Thymus (tissue), 11 donors: ENCODE results near the gene SERTAD2. TPM values are rescaled to one million over a fixed set of nuclear protein-coding genes. Genes with fewer than 3 reads are reported as not detected.

Source experiments
- DNase-seq, 9 donors: peaks; one replicate each; pipeline ENCODE4 v3.0.0-alpha.2; 2013; ENCODE audit warnings: low spot score in 9 of 9, low read depth in 6 of 9, missing footprints in 1 of 9
- H3K27ac ChIP-seq, 2 donors: one replicate each; pipeline ENCODE4 v1.5.1; 2013; ENCODE audit warnings: control low read depth in 1 of 2, low read depth in 1 of 2, low read length in 1 of 2, mild to moderate bottlenecking in 1 of 2, moderate library complexity in 1 of 2
- H3K27me3 ChIP-seq, 2 donors: one replicate each; pipeline ENCODE4 v1.5.1; 2013; ENCODE audit warnings: low read length in 1 of 2; ENCODE audit not compliant: control insufficient read depth in 2 of 2, insufficient read depth in 1 of 2
- H3K36me3 ChIP-seq, 2 donors: one replicate each; pipeline ENCODE4 v1.5.1; 2013; ENCODE audit warnings: low read length in 1 of 2, mild to moderate bottlenecking in 1 of 2, moderate library complexity in 1 of 2; ENCODE audit not compliant: control insufficient read depth in 2 of 2, insufficient read depth in 2 of 2
- H3K4me1 ChIP-seq, 2 donors: one replicate each; pipeline ENCODE4 v1.5.1; 2013; ENCODE audit warnings: low read length in 2 of 2; ENCODE audit not compliant: control insufficient read depth in 2 of 2, insufficient read depth in 2 of 2
- H3K4me3 ChIP-seq, 2 donors: one replicate each; pipeline ENCODE4 v1.5.1; 2013; ENCODE audit warnings: low read length in 2 of 2, control low read depth in 1 of 2, mild to moderate bottlenecking in 1 of 2
- H3K9me3 ChIP-seq, 2 donors: one replicate each; pipeline ENCODE4 v1.5.1; 2013; ENCODE audit warnings: low read length in 1 of 2, mild to moderate bottlenecking in 1 of 2; ENCODE audit not compliant: control insufficient read depth in 2 of 2, insufficient read depth in 1 of 2
- WGBS: extraction: QIAGEN DNeasy Blood & Tissue Kit; methylation state at CpG from one replicate; pipeline ENCODE4 v1.1.7; 2013; 5-methylcytosine and 5-hydroxymethylcytosine counted together
- polyA plus RNA-seq: library from polyadenylated mRNA; stranded (reverse); fragments of 200-250 nt; gene quantifications from one replicate; pipeline ENCODE4 v1.2.3, GENCODE V29; 2013
- total RNA-seq: library from RNA; stranded (reverse); fragments of 120-200 nt; gene quantifications from one replicate; pipeline ENCODE4 v1.2.4, GENCODE V29; 2013
- donor health status: healthy.

SERTAD2 gene
- total and polyA plus RNA-seq, 2 donors = 13.3 to 37.6 TPM

DNA sequence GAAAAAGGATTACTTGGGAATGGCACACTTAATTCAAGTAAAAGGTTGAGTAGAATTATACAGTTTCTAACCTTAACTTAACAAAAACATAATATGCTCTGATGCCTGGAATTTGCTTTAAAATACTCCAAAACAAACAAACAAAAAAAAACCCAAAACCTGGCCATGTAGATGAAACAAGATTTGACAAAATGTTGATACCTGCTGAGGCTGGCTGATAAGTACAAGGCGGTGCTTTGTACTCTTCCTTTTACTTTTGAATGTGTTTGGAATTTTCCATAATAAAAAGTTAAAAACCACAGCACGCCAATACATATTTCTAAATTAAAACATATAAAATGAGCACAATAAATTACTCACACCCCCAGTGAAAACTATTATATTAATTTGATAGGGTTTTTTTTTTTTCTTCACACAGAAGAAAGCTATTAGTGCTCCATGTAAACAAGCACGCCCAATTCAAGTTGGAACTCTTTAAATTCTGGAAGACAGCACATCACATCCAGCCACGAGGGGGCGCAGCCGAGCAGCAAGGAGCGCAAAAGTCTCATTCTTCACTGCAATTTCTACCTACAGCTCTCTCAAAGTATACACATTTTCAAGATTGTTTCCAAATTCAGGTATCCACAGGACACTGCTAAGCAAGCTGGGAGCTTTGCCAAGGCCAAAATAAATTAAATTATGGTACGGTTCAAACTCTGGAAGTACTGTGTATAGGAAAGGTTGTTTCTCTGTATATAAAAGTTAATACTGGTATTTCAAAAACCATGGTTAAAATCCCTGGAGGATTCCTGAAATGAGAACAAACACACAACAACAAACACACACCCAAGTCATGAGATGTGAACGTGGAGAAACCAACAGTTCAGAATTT lies 7.5 kb downstream of the SERTAD2 start:
- WGBS = 19% methylated on average over 9 of the region's 9 CpGs
- peaks cover 42 to 62% of the 10 kb centered on the region in 2 donors for H3K4me1 ChIP-seq

DNA sequence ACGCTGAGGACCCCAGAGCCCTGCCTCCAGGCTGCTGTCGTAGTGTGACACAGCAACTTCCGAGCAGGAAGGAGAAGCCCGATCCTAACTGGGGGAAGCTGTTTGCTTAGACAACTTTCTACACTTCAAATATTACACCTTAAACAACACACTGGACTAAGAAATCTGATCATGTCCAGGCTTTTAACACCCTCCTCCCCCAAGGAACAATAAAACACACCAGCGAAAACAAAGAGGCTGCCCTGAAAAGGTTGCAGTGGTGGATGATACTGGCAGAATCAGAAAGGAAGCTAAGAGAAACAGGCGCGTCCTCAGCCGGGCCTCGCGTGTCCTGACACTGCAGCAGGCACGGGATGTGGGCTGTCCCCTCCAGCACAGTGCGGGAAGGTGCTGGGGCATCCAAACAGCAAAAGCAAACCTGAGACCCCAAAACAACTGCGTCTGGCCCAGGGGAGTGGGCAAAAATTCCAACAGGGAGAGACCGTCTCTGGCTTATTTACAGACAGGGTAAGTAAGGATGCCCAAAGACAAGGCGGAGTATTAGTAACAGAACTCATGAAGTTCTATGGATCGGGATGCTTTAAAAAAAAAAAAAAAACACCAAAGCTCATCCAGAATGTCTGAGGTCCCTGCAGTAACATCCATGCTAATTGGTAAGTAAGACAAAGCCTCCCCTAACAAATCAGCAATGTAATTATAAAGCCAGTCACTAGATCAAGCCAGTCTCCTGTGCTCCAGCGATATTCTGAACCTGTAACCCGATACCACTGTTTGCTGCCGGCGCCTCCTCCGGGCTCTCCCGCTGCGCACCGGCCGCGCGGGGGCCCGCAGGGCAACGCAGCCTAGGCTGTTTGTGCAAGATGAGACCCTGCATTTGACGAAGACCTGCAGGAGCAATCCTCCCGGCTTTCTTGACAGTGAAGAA lies 9.0 kb downstream of the SERTAD2 start:
- peak in 4 of 9 donors; percentile 71 to 87 (median 76) for DNase-seq
- Histone ChIP-seq H3K36me3 (peaks cover 4 to 14% of the 10 kb centered on the region in 2 donors), H3K4me1 (peaks cover 41 to 70% of the 10 kb centered on the region in 2 donors), H3K9me3 (no peaks in the 10 kb centered on the region), H3K27me3 (no peaks in the 10 kb centered on the region), H3K4me3 (peak overlapping the region; percentile 47 to 55), H3K27ac (peak overlapping the region; percentile 81 to 95)
- 2% methylated on average over 31 of the region's 31 CpGs for WGBS

More for the DNA sequence above, 7.5 kb downstream of the SERTAD2 start:
- Histone ChIP-seq H3K36me3 (peaks cover 4 to 7% of the 10 kb centered on the region in 2 donors), H3K27me3 (no peaks in the 10 kb centered on the region), H3K27ac (peak overlapping the region in 1 of 2 donors; percentile 95), H3K4me3 (no peak overlapping the region), H3K9me3 (no peaks in the 10 kb centered on the region)
- DNase-seq = peak in 6 of 9 donors; percentile 74 to 92 (median 89)

GRCh38 chr2:64643838-64644457 lies 9.8 kb downstream of the SERTAD2 start:
- DNase-seq = no peak
- H3K4me3 ChIP-seq = peak overlapping the region in 1 of 2 donors; percentile 55
- peaks cover 44 to 69% of the 10 kb centered on the region in 2 donors for H3K4me1 ChIP-seq
- H3K36me3 ChIP-seq = peaks cover 4 to 14% of the 10 kb centered on the region in 2 donors
- peak overlapping the region; percentile 81 to 95 for H3K27ac ChIP-seq
- H3K27me3 ChIP-seq = no peaks in the 10 kb centered on the region
- H3K9me3 ChIP-seq = no peaks in the 10 kb centered on the region
- WGBS = 57% methylated on average over 8 of the region's 8 CpGs

DNA sequence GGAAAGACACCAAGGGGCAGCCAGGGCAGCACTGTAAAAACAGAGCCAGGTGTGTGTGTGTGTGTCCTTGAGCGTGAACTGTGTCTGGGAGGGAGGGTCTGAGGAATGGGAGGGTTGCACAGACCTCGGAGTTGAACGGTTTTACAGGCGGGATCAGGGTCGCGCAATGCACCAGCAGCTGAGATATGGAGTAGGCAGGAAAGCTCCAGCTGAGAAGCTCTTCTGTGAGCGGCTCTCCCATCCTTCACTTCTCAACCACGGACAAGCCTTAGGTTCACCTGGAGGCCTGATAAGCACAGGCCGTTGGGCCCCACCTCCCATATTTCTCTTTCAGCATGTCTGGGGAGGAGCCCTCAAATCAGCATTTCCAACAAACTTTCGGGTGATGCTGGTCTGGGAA lies 12.1 kb downstream of the SERTAD2 start:
- Histone ChIP-seq H3K36me3 (peaks cover 5 to 29% of the 10 kb centered on the region in 2 donors), H3K27me3 (no peaks in the 10 kb centered on the region), H3K9me3 (no peaks in the 10 kb centered on the region), H3K4me1 (peaks cover 53 to 81% of the 10 kb centered on the region in 2 donors), H3K4me3 (no peak overlapping the region), H3K27ac (no peak overlapping the region)
- no peak for DNase-seq
- 73% methylated on average over 10 of the region's 10 CpGs for WGBS

DNA sequence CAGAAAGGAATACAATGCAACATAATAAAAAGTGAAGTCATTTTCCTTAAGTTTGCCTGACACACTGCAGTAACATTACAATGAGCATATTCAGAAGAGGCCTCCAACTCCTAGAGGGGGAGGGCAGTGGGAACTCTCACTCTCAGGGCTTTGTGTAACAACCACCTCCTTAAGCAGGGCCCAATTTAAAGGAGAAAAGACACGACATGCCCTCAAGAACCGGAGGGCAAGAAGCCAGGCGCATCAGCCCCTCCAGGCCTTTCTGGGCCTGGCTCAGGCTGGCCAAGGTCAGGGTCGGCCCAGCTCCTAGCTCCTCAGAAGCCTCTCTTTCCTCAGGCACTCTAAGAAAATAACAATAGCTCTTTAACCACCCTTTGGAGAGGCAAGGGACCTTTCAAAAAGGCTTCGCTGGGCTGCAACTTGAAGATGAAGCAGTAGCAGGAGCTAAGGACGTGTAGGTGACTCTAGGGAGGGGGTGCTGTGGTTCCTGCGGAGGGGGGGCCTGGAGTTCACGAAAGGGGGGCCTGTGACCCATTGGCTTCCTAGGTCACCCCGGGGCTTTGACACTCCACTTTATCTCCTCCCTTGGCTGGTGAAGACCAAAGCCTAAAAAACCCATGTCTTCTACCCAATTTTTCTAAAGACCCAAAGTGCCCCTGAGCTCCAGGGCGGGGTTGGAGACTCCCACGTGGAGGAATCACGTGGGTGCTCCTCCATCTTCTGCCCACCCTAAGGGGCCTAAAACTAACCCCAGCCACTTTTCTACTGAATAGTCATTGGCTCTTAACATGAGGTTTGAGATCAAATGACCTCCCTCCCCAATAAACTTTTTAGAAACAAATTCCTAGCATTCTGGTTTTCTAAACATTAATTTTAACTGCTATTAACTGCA lies 13.3 kb downstream of the SERTAD2 start:
- Histone ChIP-seq H3K27me3 (no peaks in the 10 kb centered on the region), H3K36me3 (peaks cover 16 to 41% of the 10 kb centered on the region in 2 donors), H3K4me1 (peaks cover 52 to 86% of the 10 kb centered on the region in 2 donors), H3K4me3 (no peak overlapping the region), H3K27ac (peak overlapping the region in 1 of 2 donors; percentile 13), H3K9me3 (no peaks in the 10 kb centered on the region)
- DNase-seq = no peak
- WGBS = 83% methylated on average over 12 of the region's 12 CpGs

DNA sequence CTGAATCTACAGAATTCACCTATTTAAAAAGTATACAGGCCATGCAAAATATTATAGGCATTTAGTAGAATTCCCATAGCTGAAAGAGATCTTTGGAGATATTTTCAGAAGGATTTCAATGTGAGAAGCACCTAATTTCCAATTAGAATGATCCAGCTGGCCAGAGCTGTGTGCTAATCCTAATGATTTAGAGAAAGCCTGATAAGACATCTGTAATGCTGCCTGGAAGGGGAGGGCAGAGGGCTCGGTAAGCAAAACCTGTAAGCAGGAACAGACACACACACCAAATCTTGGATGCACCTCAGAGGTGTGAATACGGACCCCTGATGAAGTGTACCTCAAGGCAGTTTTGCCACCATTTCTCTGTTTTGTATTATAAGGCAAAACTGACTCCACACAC lies 14.0 kb downstream of the SERTAD2 start:
- Histone ChIP-seq H3K9me3 (no peaks in the 10 kb centered on the region), H3K36me3 (peaks cover 18 to 48% of the 10 kb centered on the region in 2 donors), H3K4me1 (peaks cover 50 to 81% of the 10 kb centered on the region in 2 donors), H3K4me3 (no peak overlapping the region), H3K27ac (no peak overlapping the region), H3K27me3 (no peaks in the 10 kb centered on the region)
- 89% methylated on average over 2 of the region's 2 CpGs for WGBS
- no peak for DNase-seq

GRCh38 chr2:64638502-64639120 lies 15.1 kb downstream of the SERTAD2 start:
- peaks cover 39 to 71% of the 10 kb centered on the region in 2 donors for H3K4me1 ChIP-seq
- H3K36me3 ChIP-seq = peaks cover 26 to 59% of the 10 kb centered on the region in 2 donors
- 78% methylated on average over 4 of the region's 4 CpGs for WGBS
- no peak overlapping the region for H3K27ac ChIP-seq
- no peak overlapping the region for H3K4me3 ChIP-seq
- H3K27me3 ChIP-seq = no peaks in the 10 kb centered on the region
- no peak for DNase-seq
- no peaks in the 10 kb centered on the region for H3K9me3 ChIP-seq

- Histone ChIP-seq H3K4me1 (peaks cover 33 to 64% of the 10 kb centered on the region in 2 donors), H3K27me3 (no peaks in the 10 kb centered on the region), H3K9me3 (no peaks in the 10 kb centered on the region), H3K36me3 (peaks cover 30 to 63% of the 10 kb centered on the region in 2 donors), H3K27ac (peak overlapping the region in 1 of 2 donors; percentile 71), H3K4me3 (no peak overlapping the region)
- 95% methylated on average over 5 of the region's 5 CpGs for WGBS
- no peak for DNase-seq
Observed at GRCh38 chr2:64637931-64638330, 15.8 kb downstream of the SERTAD2 start.
